SK-N-SH (cell line): ENCODE measurements around the gene ZBTB43.

Experiments
- CTCF ChIP-seq: fragments of 200-600 bp; sonication (generic); IDR thresholded peaks from 2 replicates; pipeline ENCODE4 v1.6.1; 2017; ENCODE audit warnings: antibody characterized with exemption, mild to moderate bottlenecking, moderate library complexity
- ELF1 ChIP-seq: IDR thresholded peaks from 2 replicates; pipeline ENCODE4 v1.4.0; 2012
- EP300 ChIP-seq, 2 experiments: IDR thresholded peaks; 2 replicates each; pipeline versions ENCODE4 v1.4.0 to v1.6.1; 2012; ENCODE audit warnings: borderline replicate concordance in 1 of 2, low read depth in 1 of 2, low read length in 1 of 2
- FOSL2 ChIP-seq: IDR thresholded peaks from 2 replicates; pipeline ENCODE4 v1.4.0; 2012; ENCODE audit warnings: low read depth, mild to moderate bottlenecking, moderate library complexity, borderline replicate concordance
- MAX ChIP-seq: IDR thresholded peaks from 2 replicates; pipeline ENCODE4 v1.4.0; 2012; ENCODE audit warnings: low read depth
- POLR2AphosphoS5 ChIP-seq: IDR thresholded peaks from 2 replicates; pipeline ENCODE4 v1.6.1; 2012; ENCODE audit warnings: low read depth, low read length
- RAD21 ChIP-seq: IDR thresholded peaks from 2 replicates; pipeline ENCODE4 v1.6.1; 2012; ENCODE audit warnings: mild to moderate bottlenecking, low read length
- SIN3A ChIP-seq: IDR thresholded peaks from 2 replicates; pipeline ENCODE4 v1.6.1; 2012; ENCODE audit warnings: low read depth, mild to moderate bottlenecking, low read length, moderate library complexity, borderline replicate concordance
- YY1 ChIP-seq: IDR thresholded peaks from 2 replicates; pipeline ENCODE4 v1.4.0; 2012; ENCODE audit warnings: low read depth, mild to moderate bottlenecking
- ZBTB33 ChIP-seq: IDR thresholded peaks from 2 replicates; pipeline ENCODE4 v1.4.0; 2012; ENCODE audit warnings: low read depth, borderline replicate concordance

- TF ChIP-seq CTCF (no peak), FOSL2 (no peak), YY1 (no peak), ELF1 (no peak), SIN3A (no peak), POLR2AphosphoS5 (no peak), MAX (no peak), ZBTB33 (no peak), EP300 (IDR thresholded peaks at IDR 0.05; ENCODE audit: borderline replicate concordance in 1 of 2, low read depth in 1 of 2, low read length in 1 of 2) (no peak), RAD21 (no peak)
Measured at GRCh38 chr9:126782053-126782388, 22.8 kb upstream of the ZBTB43 start.
